22Rv1 (cell line): ENCODE data around the gene SHCBP1.

ENCODE experiments used
- H3K27ac ChIP-seq: fragments of 450-650 bp; 2 replicates; pipeline ENCODE4 v1.5.1; 2017
- CTCF ChIP-seq: fragments of 450-650 bp; IDR thresholded peaks from 2 replicates; pipeline ENCODE4 v1.5.1; 2017; ENCODE audit warnings: mild to moderate bottlenecking
- ZFX ChIP-seq: fragments of 450-650 bp; IDR thresholded peaks from 2 replicates; pipeline ENCODE4 v1.6.1; 2017; ENCODE audit warnings: antibody characterized with exemption, borderline replicate concordance

The SHCBP1 gene

GRCh38 chr16:46549477-46549876 lies 71.7 kb downstream of the SHCBP1 start:
- no peak overlapping the region for H3K27ac ChIP-seq
- TF ChIP-seq ZFX: no peak
- TF ChIP-seq CTCF: no peak
